WTC11 (cell line): ENCODE results near the gene XPR1. TPM values are rescaled to one million over a fixed set of nuclear protein-coding genes. Genes with fewer than 3 reads are reported as not detected.
A peak's percentile ranks its signal among the peaks of the same experiment; 100 is the strongest.

Experiments used
- CREB1 ChIP-seq: sonication (generic); formaldehyde crosslinking; IDR thresholded peaks from 2 replicates; pipeline ENCODE4 v1.8.0; 2023; ENCODE audit warnings: mild to moderate bottlenecking, missing genetic modification reagents
- CREM ChIP-seq: sonication (generic); formaldehyde crosslinking; IDR thresholded peaks from 2 replicates; pipeline ENCODE4 v1.8.1; 2022; ENCODE audit warnings: mild to moderate bottlenecking, missing genetic modification reagents, moderate library complexity
- FOXJ3 ChIP-seq: sonication (generic); formaldehyde crosslinking; IDR thresholded peaks from 2 replicates; pipeline ENCODE4 v1.9.0; 2021; ENCODE audit warnings: missing genetic modification reagents, mild to moderate bottlenecking, borderline replicate concordance
- GRHL2 ChIP-seq: fragments of 250-450 bp; sonication (Bioruptor Pico); IDR thresholded peaks from 2 replicates; pipeline ENCODE4 v1.8.0; 2022; ENCODE audit warnings: mild to moderate bottlenecking, moderate library complexity; ENCODE audit not compliant: insufficient replicate concordance, severe bottlenecking
- IRF1 ChIP-seq: sonication (generic); formaldehyde crosslinking; IDR thresholded peaks from 2 replicates; pipeline ENCODE4 v1.8.0; 2023; ENCODE audit warnings: missing genetic modification reagents
- IRF2 ChIP-seq: sonication (generic); formaldehyde crosslinking; IDR thresholded peaks from 2 replicates; pipeline ENCODE4 v1.8.0; 2022; ENCODE audit warnings: low read depth, missing genetic modification reagents, borderline replicate concordance
- KAT7 ChIP-seq: sonication (generic); formaldehyde crosslinking; IDR thresholded peaks from 2 replicates; pipeline ENCODE4 v1.8.1; 2023; ENCODE audit warnings: missing genetic modification reagents, mild to moderate bottlenecking, borderline replicate concordance
- RORB ChIP-seq: fragments of 250-450 bp; sonication (Bioruptor Pico); IDR thresholded peaks from 2 replicates; pipeline ENCODE4 v1.9.0; 2021; ENCODE audit warnings: mild to moderate bottlenecking
- SMAD3 ChIP-seq: sonication (generic); formaldehyde crosslinking; IDR thresholded peaks from 2 replicates; pipeline ENCODE4 v1.8.0; 2022; ENCODE audit warnings: missing genetic modification reagents, mild to moderate bottlenecking, borderline replicate concordance
- SMAD4 ChIP-seq: sonication (generic); formaldehyde crosslinking; IDR thresholded peaks from 2 replicates; pipeline ENCODE4 v1.8.0; 2022; ENCODE audit warnings: mild to moderate bottlenecking, missing genetic modification reagents
- SP1 ChIP-seq: sonication (generic); formaldehyde crosslinking; conservative IDR thresholded peaks from 2 replicates; pipeline ENCODE4 v1.8.1; 2022; ENCODE audit warnings: missing genetic modification reagents
- STAT6 ChIP-seq: sonication (generic); formaldehyde crosslinking; conservative IDR thresholded peaks from 2 replicates; pipeline ENCODE4 v1.8.1; 2023; ENCODE audit warnings: mild to moderate bottlenecking, low read depth, missing genetic modification reagents, moderate library complexity
- ZNF219 ChIP-seq: sonication (generic); formaldehyde crosslinking; IDR thresholded peaks from 2 replicates; pipeline ENCODE4 v1.8.0; 2023; ENCODE audit warnings: missing genetic modification reagents, mild to moderate bottlenecking, borderline replicate concordance
- ZNF232 ChIP-seq: sonication (generic); formaldehyde crosslinking; IDR thresholded peaks from 2 replicates; pipeline ENCODE4 v1.8.0; 2022; ENCODE audit warnings: mild to moderate bottlenecking, missing genetic modification reagents
- ZNF263 ChIP-seq: sonication (generic); formaldehyde crosslinking; IDR thresholded peaks from 2 replicates; pipeline ENCODE4 v1.8.1; 2022; ENCODE audit warnings: low read depth, mild to moderate bottlenecking, moderate library complexity, missing genetic modification reagents
- ZNF423 ChIP-seq: fragments of 250-450 bp; sonication (Bioruptor Pico); IDR thresholded peaks from 2 replicates; pipeline ENCODE4 v2.1.2; 2022; ENCODE audit warnings: mild to moderate bottlenecking, moderate library complexity
- ZNF671 ChIP-seq: fragments of 250-450 bp; sonication (Bioruptor Pico); IDR thresholded peaks from 2 replicates; pipeline ENCODE4 v1.8.0; 2021; ENCODE audit warnings: mild to moderate bottlenecking
- total RNA-seq: library from RNA; stranded (reverse); gene quantifications from 3 replicates; pipeline ENCODE4 v1.2.3, GENCODE V29; 2021
- TF ChIP-seq, protein P1 (sequence below): sonication (generic); formaldehyde crosslinking; IDR thresholded peaks from 2 replicates; pipeline ENCODE4 v1.8.1; 2023; ENCODE audit warnings: mild to moderate bottlenecking, missing genetic modification reagents
- TF ChIP-seq, protein P2 (sequence below): sonication (generic); formaldehyde crosslinking; IDR thresholded peaks from 2 replicates; pipeline ENCODE4 v1.8.1; 2022; ENCODE audit warnings: missing genetic modification reagents, borderline replicate concordance
- TF ChIP-seq, protein P3 (sequence below): sonication (generic); formaldehyde crosslinking; IDR thresholded peaks from 2 replicates; pipeline ENCODE4 v1.8.1; 2022; ENCODE audit warnings: low read depth, missing genetic modification reagents, borderline replicate concordance
- TF ChIP-seq, protein P4 (sequence below): fragments of 250-450 bp; sonication (Bioruptor Pico); IDR thresholded peaks from 2 replicates; pipeline ENCODE4 v1.8.0; 2021; ENCODE audit warnings: mild to moderate bottlenecking
- TF ChIP-seq, protein P5 (sequence below): sonication (generic); formaldehyde crosslinking; IDR thresholded peaks from 2 replicates; pipeline ENCODE4 v1.8.1; 2022; ENCODE audit warnings: low read depth, mild to moderate bottlenecking, moderate library complexity, missing genetic modification reagents, borderline replicate concordance

The XPR1 gene
- total RNA-seq, 1 experiment from 2014 or later: 34.6 TPM

DNA sequence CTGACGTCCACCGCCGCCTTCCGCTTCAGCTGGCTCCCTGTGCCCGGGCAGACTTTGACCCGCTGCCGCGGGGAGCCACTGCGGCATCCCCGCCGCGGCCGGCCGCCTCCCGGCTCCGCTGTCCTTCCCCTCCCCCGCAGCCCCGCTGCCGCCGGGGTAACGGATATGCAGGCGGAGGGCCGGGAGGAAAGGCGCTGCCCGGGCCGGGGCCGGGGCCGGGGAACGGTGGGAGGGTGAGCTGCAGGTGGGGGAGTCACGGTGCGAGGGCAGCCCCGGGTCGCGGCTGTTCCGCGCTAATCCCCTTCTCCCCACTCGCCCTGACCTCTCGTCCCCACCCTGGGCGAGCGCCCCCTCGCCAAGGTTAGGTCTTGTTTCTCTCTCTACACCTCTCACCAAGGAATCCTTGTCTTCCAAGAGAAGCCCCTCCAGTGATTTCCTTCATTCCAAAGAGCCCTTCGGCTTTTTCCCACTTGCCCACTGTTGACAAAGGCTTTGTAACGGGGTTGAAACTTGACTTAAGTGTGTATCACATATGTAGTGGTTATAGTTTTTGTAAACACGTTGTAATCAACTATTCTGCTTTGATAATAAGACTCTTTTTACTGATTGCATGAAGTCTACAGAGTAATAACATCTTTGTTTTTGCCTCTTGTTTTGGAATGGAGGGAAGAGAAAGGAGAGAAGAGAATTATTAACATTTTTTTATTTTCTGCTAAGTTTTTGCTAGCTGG lies 669 bp downstream of the XPR1 start (continued):
- TF ChIP-seq, protein P1, sequence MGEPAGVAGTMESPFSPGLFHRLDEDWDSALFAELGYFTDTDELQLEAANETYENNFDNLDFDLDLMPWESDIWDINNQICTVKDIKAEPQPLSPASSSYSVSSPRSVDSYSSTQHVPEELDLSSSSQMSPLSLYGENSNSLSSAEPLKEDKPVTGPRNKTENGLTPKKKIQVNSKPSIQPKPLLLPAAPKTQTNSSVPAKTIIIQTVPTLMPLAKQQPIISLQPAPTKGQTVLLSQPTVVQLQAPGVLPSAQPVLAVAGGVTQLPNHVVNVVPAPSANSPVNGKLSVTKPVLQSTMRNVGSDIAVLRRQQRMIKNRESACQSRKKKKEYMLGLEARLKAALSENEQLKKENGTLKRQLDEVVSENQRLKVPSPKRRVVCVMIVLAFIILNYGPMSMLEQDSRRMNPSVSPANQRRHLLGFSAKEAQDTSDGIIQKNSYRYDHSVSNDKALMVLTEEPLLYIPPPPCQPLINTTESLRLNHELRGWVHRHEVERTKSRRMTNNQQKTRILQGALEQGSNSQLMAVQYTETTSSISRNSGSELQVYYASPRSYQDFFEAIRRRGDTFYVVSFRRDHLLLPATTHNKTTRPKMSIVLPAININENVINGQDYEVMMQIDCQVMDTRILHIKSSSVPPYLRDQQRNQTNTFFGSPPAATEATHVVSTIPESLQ (CRISPR knock-in tag): no peak
- TF ChIP-seq IRF1 (CRISPR knock-in tag): no peak
- no peak for TF ChIP-seq SMAD3
- TF ChIP-seq CREM (CRISPR knock-in tag): 0 out of 2 replicates have a peak, but pooled peaks have one; percentile 20
- no peak for TF ChIP-seq ZNF423 (CRISPR knock-in tag)
- TF ChIP-seq, protein P2, sequence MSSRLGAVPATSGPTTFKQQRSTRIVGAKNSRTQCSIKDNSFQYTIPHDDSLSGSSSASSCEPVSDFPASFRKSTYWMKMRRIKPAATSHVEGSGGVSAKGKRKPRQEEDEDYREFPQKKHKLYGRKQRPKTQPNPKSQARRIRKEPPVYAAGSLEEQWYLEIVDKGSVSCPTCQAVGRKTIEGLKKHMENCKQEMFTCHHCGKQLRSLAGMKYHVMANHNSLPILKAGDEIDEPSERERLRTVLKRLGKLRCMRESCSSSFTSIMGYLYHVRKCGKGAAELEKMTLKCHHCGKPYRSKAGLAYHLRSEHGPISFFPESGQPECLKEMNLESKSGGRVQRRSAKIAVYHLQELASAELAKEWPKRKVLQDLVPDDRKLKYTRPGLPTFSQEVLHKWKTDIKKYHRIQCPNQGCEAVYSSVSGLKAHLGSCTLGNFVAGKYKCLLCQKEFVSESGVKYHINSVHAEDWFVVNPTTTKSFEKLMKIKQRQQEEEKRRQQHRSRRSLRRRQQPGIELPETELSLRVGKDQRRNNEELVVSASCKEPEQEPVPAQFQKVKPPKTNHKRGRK (CRISPR knock-in tag): no peak
- TF ChIP-seq SMAD4 (CRISPR knock-in tag): no peak
- peak; percentile 74; the same call in 1 of the 2 replicates for TF ChIP-seq KAT7 (CRISPR knock-in tag)
- TF ChIP-seq, protein P3, sequence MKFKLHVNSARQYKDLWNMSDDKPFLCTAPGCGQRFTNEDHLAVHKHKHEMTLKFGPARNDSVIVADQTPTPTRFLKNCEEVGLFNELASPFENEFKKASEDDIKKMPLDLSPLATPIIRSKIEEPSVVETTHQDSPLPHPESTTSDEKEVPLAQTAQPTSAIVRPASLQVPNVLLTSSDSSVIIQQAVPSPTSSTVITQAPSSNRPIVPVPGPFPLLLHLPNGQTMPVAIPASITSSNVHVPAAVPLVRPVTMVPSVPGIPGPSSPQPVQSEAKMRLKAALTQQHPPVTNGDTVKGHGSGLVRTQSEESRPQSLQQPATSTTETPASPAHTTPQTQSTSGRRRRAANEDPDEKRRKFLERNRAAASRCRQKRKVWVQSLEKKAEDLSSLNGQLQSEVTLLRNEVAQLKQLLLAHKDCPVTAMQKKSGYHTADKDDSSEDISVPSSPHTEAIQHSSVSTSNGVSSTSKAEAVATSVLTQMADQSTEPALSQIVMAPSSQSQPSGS (CRISPR knock-in tag): no peak
- no peak for TF ChIP-seq RORB (CRISPR knock-in tag)
- TF ChIP-seq CREB1 (CRISPR knock-in tag): no peak
- TF ChIP-seq ZNF671 (CRISPR knock-in tag): no peak
- TF ChIP-seq, protein P4, sequence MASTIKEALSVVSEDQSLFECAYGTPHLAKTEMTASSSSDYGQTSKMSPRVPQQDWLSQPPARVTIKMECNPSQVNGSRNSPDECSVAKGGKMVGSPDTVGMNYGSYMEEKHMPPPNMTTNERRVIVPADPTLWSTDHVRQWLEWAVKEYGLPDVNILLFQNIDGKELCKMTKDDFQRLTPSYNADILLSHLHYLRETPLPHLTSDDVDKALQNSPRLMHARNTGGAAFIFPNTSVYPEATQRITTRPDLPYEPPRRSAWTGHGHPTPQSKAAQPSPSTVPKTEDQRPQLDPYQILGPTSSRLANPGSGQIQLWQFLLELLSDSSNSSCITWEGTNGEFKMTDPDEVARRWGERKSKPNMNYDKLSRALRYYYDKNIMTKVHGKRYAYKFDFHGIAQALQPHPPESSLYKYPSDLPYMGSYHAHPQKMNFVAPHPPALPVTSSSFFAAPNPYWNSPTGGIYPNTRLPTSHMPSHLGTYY (CRISPR knock-in tag): no peak
- no peak for TF ChIP-seq IRF2 (CRISPR knock-in tag)
- TF ChIP-seq SP1 (CRISPR knock-in tag): no peak
- peak; percentile 37; the same call in 1 of the 2 replicates for TF ChIP-seq ZNF263 (CRISPR knock-in tag)
- TF ChIP-seq, protein P5, sequence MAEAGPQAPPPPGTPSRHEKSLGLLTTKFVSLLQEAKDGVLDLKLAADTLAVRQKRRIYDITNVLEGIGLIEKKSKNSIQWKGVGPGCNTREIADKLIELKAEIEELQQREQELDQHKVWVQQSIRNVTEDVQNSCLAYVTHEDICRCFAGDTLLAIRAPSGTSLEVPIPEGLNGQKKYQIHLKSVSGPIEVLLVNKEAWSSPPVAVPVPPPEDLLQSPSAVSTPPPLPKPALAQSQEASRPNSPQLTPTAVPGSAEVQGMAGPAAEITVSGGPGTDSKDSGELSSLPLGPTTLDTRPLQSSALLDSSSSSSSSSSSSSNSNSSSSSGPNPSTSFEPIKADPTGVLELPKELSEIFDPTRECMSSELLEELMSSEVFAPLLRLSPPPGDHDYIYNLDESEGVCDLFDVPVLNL (CRISPR knock-in tag): no peak
- TF ChIP-seq GRHL2 (CRISPR knock-in tag): no peak
- TF ChIP-seq ZNF219 (CRISPR knock-in tag): peak; percentile 38; the same call in 1 of the 2 replicates
- TF ChIP-seq STAT6 (CRISPR knock-in tag): no peak
- TF ChIP-seq FOXJ3 (CRISPR knock-in tag): no peak
- TF ChIP-seq ZNF232 (CRISPR knock-in tag): peak; percentile 67; the same call in 1 of the 2 replicates
